Stomach (tissue), 9 donors: ENCODE measurements around the gene SH3RF3. TPM values are rescaled to one million over a fixed set of nuclear protein-coding genes. Genes with fewer than 3 reads are reported as not detected.

Experiments used
- DNase-seq, 2 donors: peaks; one replicate each; pipeline versions ENCODE4 v3.0.0 to v3.0.0-alpha.2; 2013 to 2019
- H3K27ac ChIP-seq, 5 donors: fragments of 200-600 bp in 4 of 5; sonication (generic) in 4 of 5; one replicate each; pipeline ENCODE4 v1.5.1; 2013 to 2019; ENCODE audit warnings: mild to moderate bottlenecking in 1 of 5, moderate library complexity in 1 of 5
- H3K27me3 ChIP-seq, 3 donors: fragments of 200-600 bp; sonication (generic); one replicate each; pipeline ENCODE4 v1.5.1; 2017 to 2019; ENCODE audit warnings: mixed run types in 1 of 3
- H3K36me3 ChIP-seq, 4 donors: fragments of 200-600 bp; sonication (generic); 1 replicate in 3 of 4; 2 replicates in 1 of 4; pipeline ENCODE4 v1.5.1; 2016 to 2019
- H3K4me1 ChIP-seq, 4 donors: fragments of 200-600 bp; sonication (generic); one replicate each; pipeline ENCODE4 v1.5.1; 2016 to 2019
- H3K4me3 ChIP-seq, 4 donors: fragments of 200-600 bp; sonication (generic) in 3 of 4; one replicate each; pipeline ENCODE4 v1.5.1; 2016 to 2019; ENCODE audit warnings: mild to moderate bottlenecking in 1 of 4
- H3K9me3 ChIP-seq, 4 donors: fragments of 200-600 bp; sonication (generic); one replicate each; pipeline ENCODE4 v1.5.1; 2016 to 2019
- EP300 ChIP-seq: sonication (generic); formaldehyde crosslinking; IDR thresholded peaks from one replicate; pipeline ENCODE4 v1.6.1; 2017; ENCODE audit warnings: antibody characterized with exemption
- POLR2A ChIP-seq, 4 donors: fragments of 450-650 bp; IDR thresholded peaks; one replicate each; pipeline ENCODE4 v1.6.1; 2016; ENCODE audit warnings: antibody characterized with exemption in 4 of 4, control low read depth in 2 of 4, mild to moderate bottlenecking in 1 of 4, moderate library complexity in 1 of 4
- POLR2AphosphoS5 ChIP-seq, 3 donors: sonication (generic); formaldehyde crosslinking; IDR thresholded peaks; one replicate each; pipeline ENCODE4 v1.6.1; 2016; ENCODE audit warnings: antibody characterized with exemption in 3 of 3
- WGBS, 5 donors: extraction: QIAGEN DNeasy Blood & Tissue Kit in 3 of 5; methylation state at CpG; one replicate each; pipeline versions ENCODE4 v1.1.5 to v1.1.7; 2013 to 2018; 5-methylcytosine and 5-hydroxymethylcytosine counted together
- intact Hi-C: fragments of 100-400 bp; cut with DNase I; formaldehyde crosslinking; loops from one replicate; pipeline ENCODE4 v1.15.1; 2023; ENCODE audit warnings: low total_unique reads
- polyA plus RNA-seq, 3 donors: library from polyadenylated mRNA; stranded (reverse); fragments of 200-250 nt; gene quantifications; one replicate each; pipeline ENCODE4 v1.2.3, GENCODE V29; 2013
- total RNA-seq, 5 donors: library from RNA; depleted of rRNA; stranded (reverse); fragments of >200 nt; gene quantifications; one replicate each; pipeline versions ENCODE4 v1.1.0 to v1.2.3, GENCODE V29; 2014 to 2016
- TF ChIP-seq, protein P1 (sequence below), 7 experiments: fragments of 450-650 bp in 4 of 7; fragments of 200-600 bp in 3 of 7; sonication (generic) in 3 of 7; IDR thresholded peaks; one replicate each; pipeline ENCODE4 v1.5.1; 2016 to 2019; ENCODE audit warnings: antibody characterized with exemption in 7 of 7, control low read depth in 2 of 7, mild to moderate bottlenecking in 1 of 7
- donor health status: healthy with polysubstance abuse.
- donor health status: Bipolar disorder and iron deficiency.
- donor health status: healthy.

The SH3RF3 gene
- total and polyA plus RNA-seq, 8 donors, result 0.87 to 11.1 (median 4.4) TPM

DNA sequence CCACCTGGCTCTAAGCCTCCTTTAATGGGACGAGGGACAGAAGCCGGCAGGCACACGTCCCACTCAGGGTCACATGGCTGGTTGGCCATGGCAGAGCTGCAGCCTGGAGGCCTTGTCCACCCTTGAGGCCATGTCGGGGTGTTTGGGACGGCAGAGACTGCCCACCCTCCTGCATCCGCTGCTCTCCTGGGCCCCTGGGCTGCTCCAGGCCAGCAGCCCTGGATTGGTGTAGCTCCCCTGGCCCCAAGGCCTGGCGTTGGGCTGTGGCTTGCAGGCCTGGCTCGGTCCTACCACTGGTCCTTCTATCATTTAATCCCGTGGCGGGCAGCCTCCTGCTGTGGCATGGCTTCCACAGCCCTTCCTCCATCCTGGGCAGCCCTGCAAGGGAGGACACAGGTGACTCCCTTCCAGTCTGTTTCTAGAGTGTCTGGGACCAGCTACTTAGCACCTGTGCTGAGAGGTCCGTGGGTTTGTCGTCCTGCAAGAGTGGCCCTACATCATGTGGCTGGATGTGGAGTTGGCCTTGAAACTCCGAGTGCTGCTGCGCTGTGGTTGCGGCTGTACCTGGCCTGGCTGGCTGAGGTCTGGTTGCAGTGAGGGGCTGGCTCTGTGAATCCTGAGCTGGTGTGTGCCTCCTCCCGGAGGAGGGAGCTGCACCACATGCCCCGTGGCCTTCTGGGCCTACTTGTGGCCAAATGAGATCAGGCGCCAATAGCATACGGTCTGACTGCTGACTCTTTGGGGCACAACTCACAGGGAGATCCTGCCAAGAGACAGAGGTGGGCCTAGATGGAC, 67.3 kb downstream of the SH3RF3 start:
- Histone ChIP-seq H3K4me1 (peaks cover 6 to 40% (median 20%) of the 10 kb centered on the region in 4 donors), H3K27me3 (no peaks in the 10 kb centered on the region), H3K9me3 (no peaks in the 10 kb centered on the region), H3K36me3 (no peaks in the 10 kb centered on the region), H3K27ac (no peak overlapping the region), H3K4me3 (no peak overlapping the region)
- DNase-seq, result no peak
- TF ChIP-seq POLR2AphosphoS5 (IDR thresholded peaks at IDR 0.05) (no peak), EP300 (no peak), POLR2A (IDR thresholded peaks at IDR 0.05) (no peak)
- TF ChIP-seq, protein P1, sequence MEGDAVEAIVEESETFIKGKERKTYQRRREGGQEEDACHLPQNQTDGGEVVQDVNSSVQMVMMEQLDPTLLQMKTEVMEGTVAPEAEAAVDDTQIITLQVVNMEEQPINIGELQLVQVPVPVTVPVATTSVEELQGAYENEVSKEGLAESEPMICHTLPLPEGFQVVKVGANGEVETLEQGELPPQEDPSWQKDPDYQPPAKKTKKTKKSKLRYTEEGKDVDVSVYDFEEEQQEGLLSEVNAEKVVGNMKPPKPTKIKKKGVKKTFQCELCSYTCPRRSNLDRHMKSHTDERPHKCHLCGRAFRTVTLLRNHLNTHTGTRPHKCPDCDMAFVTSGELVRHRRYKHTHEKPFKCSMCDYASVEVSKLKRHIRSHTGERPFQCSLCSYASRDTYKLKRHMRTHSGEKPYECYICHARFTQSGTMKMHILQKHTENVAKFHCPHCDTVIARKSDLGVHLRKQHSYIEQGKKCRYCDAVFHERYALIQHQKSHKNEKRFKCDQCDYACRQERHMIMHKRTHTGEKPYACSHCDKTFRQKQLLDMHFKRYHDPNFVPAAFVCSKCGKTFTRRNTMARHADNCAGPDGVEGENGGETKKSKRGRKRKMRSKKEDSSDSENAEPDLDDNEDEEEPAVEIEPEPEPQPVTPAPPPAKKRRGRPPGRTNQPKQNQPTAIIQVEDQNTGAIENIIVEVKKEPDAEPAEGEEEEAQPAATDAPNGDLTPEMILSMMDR (IDR thresholded peaks at IDR 0.05), result no peak
- 89 to 95% (median 95%) methylated on average over 15 to 19 of the region's 19 CpGs for WGBS, 5 donors
- intact Hi-C loops, result no loop called here

DNA sequence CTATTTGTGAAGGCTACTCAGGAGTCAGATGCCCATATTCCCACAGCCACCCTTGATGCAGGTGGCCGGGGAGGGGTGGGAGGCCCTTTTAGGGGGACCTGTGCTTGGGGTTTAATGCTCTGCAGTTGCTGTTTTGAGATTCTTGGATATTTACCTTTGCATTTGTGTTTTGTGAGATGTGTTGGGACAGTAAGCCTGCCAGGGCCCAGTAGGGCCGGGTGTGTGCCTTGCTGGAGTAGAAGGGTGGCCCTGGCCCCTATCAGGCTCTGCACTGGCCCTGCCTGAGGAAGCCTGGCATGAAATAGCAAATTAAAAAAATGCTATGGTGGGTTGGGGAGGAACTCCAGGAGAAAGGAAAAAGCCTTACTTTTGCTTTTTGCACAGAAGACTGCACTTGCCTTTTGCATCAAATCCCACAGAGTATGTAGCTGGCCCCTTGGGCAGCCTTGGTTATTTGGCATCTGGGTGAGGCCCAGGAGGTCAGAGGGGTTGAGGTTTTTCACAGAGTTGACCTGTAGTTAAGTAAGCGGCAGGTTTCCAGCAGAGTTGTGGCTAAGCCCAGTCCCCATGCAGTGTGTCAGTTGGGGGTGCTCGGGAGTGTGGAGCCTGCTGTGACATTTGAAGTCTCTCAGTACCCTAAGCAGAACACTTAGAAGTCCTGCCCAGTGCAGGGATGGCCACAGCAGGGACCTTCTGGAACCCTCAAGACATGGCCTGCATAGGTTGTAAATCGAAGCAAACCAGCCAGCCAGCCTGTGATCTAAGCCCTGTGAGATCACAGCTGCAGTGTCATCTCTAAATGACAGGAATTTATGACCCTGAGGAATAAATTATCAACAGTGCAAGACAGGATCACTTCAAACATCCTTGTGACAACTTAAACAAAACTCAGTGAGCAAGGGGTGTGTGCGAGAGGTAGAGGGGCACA, 68.8 kb downstream of the SH3RF3 start:
- Histone ChIP-seq H3K9me3 (no peaks in the 10 kb centered on the region), H3K27ac (no peak overlapping the region), H3K4me1 (peaks cover 6 to 41% (median 19%) of the 10 kb centered on the region in 4 donors), H3K27me3 (no peaks in the 10 kb centered on the region), H3K36me3 (no peaks in the 10 kb centered on the region), H3K4me3 (no peak overlapping the region)
- intact Hi-C loops, result no loop called here
- no peak for TF ChIP-seq POLR2A (IDR thresholded peaks at IDR 0.05)
- TF ChIP-seq, protein P1 (IDR thresholded peaks at IDR 0.05), result no peak
- no peak for TF ChIP-seq EP300
- no peak for TF ChIP-seq POLR2AphosphoS5 (IDR thresholded peaks at IDR 0.05)
- no peak for DNase-seq
- 68 to 78% (median 76%) methylated on average over 6 of the region's 6 CpGs for WGBS, 5 donors

DNA sequence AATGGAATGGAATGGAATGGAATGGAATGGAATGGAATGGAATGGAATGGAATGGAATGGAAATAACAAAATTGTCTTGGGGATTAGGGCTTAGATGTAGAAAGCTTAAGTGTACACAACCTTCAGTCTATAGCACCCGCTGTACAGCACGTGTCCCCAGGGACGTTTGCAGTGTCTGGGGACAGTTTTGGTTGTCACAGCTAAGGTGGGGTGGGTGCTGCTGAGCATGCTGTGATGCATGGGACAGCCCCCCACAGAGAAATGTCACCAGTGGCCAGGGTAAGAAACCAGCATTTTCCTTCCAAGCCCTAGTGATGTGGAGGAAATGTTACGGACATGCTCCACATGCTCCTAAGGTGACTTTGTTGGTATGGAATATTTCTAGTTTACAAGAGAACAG, 70.8 kb downstream of the SH3RF3 start:
- DNase-seq, result no peak
- no peak overlapping the region for H3K4me3 ChIP-seq
- intact Hi-C loops, result no loop called here
- H3K36me3 ChIP-seq, result no peaks in the 10 kb centered on the region
- no peaks in the 10 kb centered on the region for H3K27me3 ChIP-seq
- no peak overlapping the region for H3K27ac ChIP-seq
- TF ChIP-seq POLR2A (IDR thresholded peaks at IDR 0.05), result no peak
- TF ChIP-seq, protein P1 (IDR thresholded peaks at IDR 0.05), result no peak
- no peak for TF ChIP-seq POLR2AphosphoS5 (IDR thresholded peaks at IDR 0.05)
- no peak for TF ChIP-seq EP300
- no peaks in the 10 kb centered on the region for H3K9me3 ChIP-seq
- H3K4me1 ChIP-seq, result peaks cover 6 to 21% (median 11%) of the 10 kb centered on the region in 4 donors
- 95 to 98% (median 96%) methylated on average over 4 of the region's 4 CpGs for WGBS, 5 donors
